Lower lobe of right lung (tissue), 2 donors: ENCODE measurements around the gene GCNT1. TPM values are rescaled to one million over a fixed set of nuclear protein-coding genes. Genes with fewer than 3 reads are reported as not detected.
"Not testable (repeated sequence)": the region's sequence is repeated elsewhere in the genome, so short reads cannot be mapped to it uniquely, and the experiment has no call there.

Experiments
- ATAC-seq, 2 donors: fragments of 200-7000 bp; cut with Tn5 transposase; one replicate each; pipeline ENCODE4 v1.9.1; 2020 to 2022; ENCODE audit warnings: mild to moderate bottlenecking in 2 of 2, moderate library complexity in 2 of 2
- DNase-seq: peaks from one replicate; pipeline ENCODE4 v3.0.0-alpha.2; 2020
- H3K27ac ChIP-seq: fragments of 200-600 bp; one replicate; pipeline ENCODE4 v1.8.0; 2022
- H3K27me3 ChIP-seq: fragments of 200-600 bp; one replicate; pipeline ENCODE4 v1.8.0; 2022; ENCODE audit warnings: low read depth
- H3K36me3 ChIP-seq: fragments of 200-600 bp; one replicate; pipeline ENCODE4 v1.8.0; 2022; ENCODE audit warnings: mild to moderate bottlenecking
- H3K4me1 ChIP-seq: fragments of 200-600 bp; one replicate; pipeline ENCODE4 v1.8.0; 2022
- H3K4me3 ChIP-seq: fragments of 200-600 bp; one replicate; pipeline ENCODE4 v1.8.0; 2022; ENCODE audit warnings: mild to moderate bottlenecking
- H3K9me3 ChIP-seq: fragments of 200-600 bp; one replicate; pipeline ENCODE4 v1.8.0; 2022
- CTCF ChIP-seq: fragments of 200-600 bp; IDR thresholded peaks from one replicate; pipeline ENCODE4 v1.8.0; 2022; ENCODE audit warnings: antibody characterized with exemption, mild to moderate bottlenecking
- intact Hi-C: fragments of 100-400 bp; cut with DNase I; formaldehyde crosslinking; loops from one replicate; pipeline ENCODE4 v1.11.0; 2022
- total RNA-seq: library from RNA; stranded (reverse); fragmentation: NEBNext Ultra II Directional; extraction: Animal tissue kit (Norgen Biotek cat#: 25700); gene quantifications from one replicate; pipeline ENCODE4 v1.2.1, GENCODE V29; 2021
- donor health status: DM: no; HTN: yes; CAD: no; lungs with severe emphysema.

The GCNT1 gene
- total RNA-seq, 1 donor from 2014 or later, result 14.4 TPM

- ATAC-seq, result no peak
- H3K27me3 ChIP-seq, result no peaks in the 10 kb centered on the region
- no peak for DNase-seq
- no peak for TF ChIP-seq CTCF
- H3K4me1 ChIP-seq, result no peaks in the 10 kb centered on the region
- intact Hi-C loops, result no loop called here
- H3K4me3 ChIP-seq, result no peak overlapping the region
- H3K27ac ChIP-seq, result no peak overlapping the region
- H3K9me3 ChIP-seq, result no peaks in the 10 kb centered on the region
- H3K36me3 ChIP-seq, result no peaks in the 10 kb centered on the region
These were observed 33.1 kb upstream of the GCNT1 start for GRCh38 chr9:76425677-76426453.

- no peaks in the 10 kb centered on the region for H3K9me3 ChIP-seq
- no peaks in the 10 kb centered on the region for H3K27me3 ChIP-seq
- DNase-seq (no peak), ATAC-seq (no peak)
- intact Hi-C loops, result no loop called here
- TF ChIP-seq CTCF, result no peak
- no peak overlapping the region for H3K27ac ChIP-seq
- no peaks in the 10 kb centered on the region for H3K4me1 ChIP-seq
- H3K36me3 ChIP-seq, result no peaks in the 10 kb centered on the region
- no peak overlapping the region for H3K4me3 ChIP-seq
These were observed 32.1 kb upstream of the GCNT1 start for GRCh38 chr9:76426807-76427419.

GRCh38 chr9:76431601-76432000, 27.4 kb upstream of the GCNT1 start:
- TF ChIP-seq CTCF, result no peak
- Histone ChIP-seq H3K4me1 (no peaks in the 10 kb centered on the region), H3K27me3 (no peaks in the 10 kb centered on the region)

GRCh38 chr9:76433406-76433805, 25.6 kb upstream of the GCNT1 start:
- intact Hi-C loops, result no loop called here
- no peak for DNase-seq

More at GRCh38 chr9:76431601-76432000, 27.4 kb upstream of the GCNT1 start:
- Histone ChIP-seq H3K9me3 (no peaks in the 10 kb centered on the region), H3K4me3 (no peak overlapping the region), H3K27ac (no peak overlapping the region), H3K36me3 (no peaks in the 10 kb centered on the region)
- ATAC-seq, result no peak
- DNase-seq, result no peak
- intact Hi-C loops, result no loop called here

GRCh38 chr9:76433836-76434235, 25.1 kb upstream of the GCNT1 start:
- TF ChIP-seq CTCF, result no peak
- Histone ChIP-seq H3K27ac (no peak overlapping the region), H3K36me3 (no peaks in the 10 kb centered on the region), H3K4me3 (no peak overlapping the region), H3K27me3 (no peaks in the 10 kb centered on the region), H3K4me1 (no peaks in the 10 kb centered on the region), H3K9me3 (no peaks in the 10 kb centered on the region)
- ATAC-seq (no peak), DNase-seq (no peak)
- intact Hi-C loops, result no loop called here

More at GRCh38 chr9:76433406-76433805, 25.6 kb upstream of the GCNT1 start:
- Histone ChIP-seq H3K36me3 (no peaks in the 10 kb centered on the region), H3K4me3 (no peak overlapping the region), H3K27me3 (no peaks in the 10 kb centered on the region), H3K9me3 (no peaks in the 10 kb centered on the region), H3K4me1 (no peaks in the 10 kb centered on the region), H3K27ac (no peak overlapping the region)
- TF ChIP-seq CTCF, result no peak
- no peak for ATAC-seq

GRCh38 chr9:76434897-76435296, 24.1 kb upstream of the GCNT1 start:
- H3K27me3 ChIP-seq, H3K4me3 ChIP-seq, ATAC-seq, DNase-seq, H3K4me1 ChIP-seq, H3K27ac ChIP-seq, intact Hi-C loops, H3K9me3 ChIP-seq, H3K36me3 ChIP-seq: not testable (repeated sequence)

- intact Hi-C loops, H3K4me3 ChIP-seq, H3K9me3 ChIP-seq, H3K27me3 ChIP-seq, DNase-seq, H3K36me3 ChIP-seq, ATAC-seq, H3K27ac ChIP-seq, H3K4me1 ChIP-seq: not testable (repeated sequence)
These were observed 21.8 kb upstream of the GCNT1 start for GRCh38 chr9:76437017-76437699.
